Measurements from ENCODE around the gene CELF5.

DNA sequence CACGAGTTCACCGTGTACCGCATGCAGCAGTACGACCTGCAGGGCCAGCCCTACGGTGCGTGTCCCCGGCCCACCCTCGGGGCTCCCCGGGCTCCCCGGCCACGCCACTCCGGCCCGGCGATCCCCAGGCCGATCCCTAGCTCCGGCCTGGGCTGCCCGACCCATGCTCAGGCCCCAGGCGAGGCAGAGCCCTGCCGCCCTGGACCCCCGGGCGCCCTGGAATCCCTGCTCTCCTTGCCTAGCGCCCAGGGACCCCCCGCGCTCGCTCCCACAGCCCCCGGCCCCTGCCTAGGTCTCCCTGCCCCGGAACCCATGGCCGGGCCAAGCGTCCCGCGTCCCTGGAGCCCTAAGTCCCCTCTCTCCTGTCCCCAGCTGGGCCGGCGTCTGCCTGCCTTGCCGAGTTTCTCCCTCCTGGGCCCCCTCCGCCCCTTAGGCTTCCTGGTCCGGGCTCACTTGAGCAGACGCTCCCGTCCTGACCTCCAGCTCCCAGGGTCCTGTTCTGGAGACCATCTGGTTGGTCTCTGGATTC, 38.2 kb upstream of the CELF5 start:
- TF ChIP-seq, protein P1, sequence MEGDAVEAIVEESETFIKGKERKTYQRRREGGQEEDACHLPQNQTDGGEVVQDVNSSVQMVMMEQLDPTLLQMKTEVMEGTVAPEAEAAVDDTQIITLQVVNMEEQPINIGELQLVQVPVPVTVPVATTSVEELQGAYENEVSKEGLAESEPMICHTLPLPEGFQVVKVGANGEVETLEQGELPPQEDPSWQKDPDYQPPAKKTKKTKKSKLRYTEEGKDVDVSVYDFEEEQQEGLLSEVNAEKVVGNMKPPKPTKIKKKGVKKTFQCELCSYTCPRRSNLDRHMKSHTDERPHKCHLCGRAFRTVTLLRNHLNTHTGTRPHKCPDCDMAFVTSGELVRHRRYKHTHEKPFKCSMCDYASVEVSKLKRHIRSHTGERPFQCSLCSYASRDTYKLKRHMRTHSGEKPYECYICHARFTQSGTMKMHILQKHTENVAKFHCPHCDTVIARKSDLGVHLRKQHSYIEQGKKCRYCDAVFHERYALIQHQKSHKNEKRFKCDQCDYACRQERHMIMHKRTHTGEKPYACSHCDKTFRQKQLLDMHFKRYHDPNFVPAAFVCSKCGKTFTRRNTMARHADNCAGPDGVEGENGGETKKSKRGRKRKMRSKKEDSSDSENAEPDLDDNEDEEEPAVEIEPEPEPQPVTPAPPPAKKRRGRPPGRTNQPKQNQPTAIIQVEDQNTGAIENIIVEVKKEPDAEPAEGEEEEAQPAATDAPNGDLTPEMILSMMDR (conservative IDR thresholded peaks at IDR 0.05; ENCODE audit: low read length): no peak
- TF ChIP-seq EZH2phosphoT487 (IDR thresholded peaks at IDR 0.05; ENCODE audit: borderline replicate concordance, low read depth, low read length): no peak

Data from OCI-LY7 (cell line).